GM18861 (cell line): ENCODE measurements around the gene MRM1.

Experiments
- ATAC-seq: cut with Tn5 transposase; IDR thresholded peaks from one replicate; pipeline ENCODE4 v1.9.1; 2021; ENCODE audit not compliant: unreplicated experiment

The MRM1 gene

GRCh38 chr17:36601303-36602029, at the start of gene MRM1:
Gene MRM1 (plus strand): TSS chr17:36601583. CDS start chr17:36601811, 228 bp downstream.
- peak; percentile 59 for ATAC-seq

GRCh38 chr17:36553459-36553858, 47.9 kb upstream of the MRM1 start:
- no peak for ATAC-seq

GRCh38 chr17:36566081-36566480, 35.3 kb upstream of the MRM1 start:
- ATAC-seq, result no peak

- no peak for ATAC-seq
Measured at GRCh38 chr17:36575028-36575427, 26.4 kb upstream of the MRM1 start.

- no peak for ATAC-seq
Measured at GRCh38 chr17:36576793-36577192, 24.6 kb upstream of the MRM1 start.

GRCh38 chr17:36578671-36579070, 22.7 kb upstream of the MRM1 start:
- no peak for ATAC-seq

GRCh38 chr17:36583787-36584186, 17.6 kb upstream of the MRM1 start:
- no peak for ATAC-seq

- no peak for ATAC-seq
Measured at GRCh38 chr17:36586138-36586537, 15.2 kb upstream of the MRM1 start.

- no peak for ATAC-seq
Measured at GRCh38 chr17:36590082-36590481, 11.3 kb upstream of the MRM1 start.

GRCh38 chr17:36591434-36592315, 9.7 kb upstream of the MRM1 start, which contains the start of gene DHRS11:
Gene DHRS11 (plus strand): TSS chr17:36591879. CDS start chr17:36592010, 131 bp downstream.
- ATAC-seq, result peak; percentile 65

- no peak for ATAC-seq
Measured at GRCh38 chr17:36592316-36592715, 9.1 kb upstream of the MRM1 start.

- ATAC-seq, result no peak
Measured at GRCh38 chr17:36592716-36593321, 8.6 kb upstream of the MRM1 start.

- ATAC-seq, result no peak
Measured at GRCh38 chr17:36593656-36594316, 7.6 kb upstream of the MRM1 start.

- no peak for ATAC-seq
Measured at GRCh38 chr17:36594626-36595401, 6.6 kb upstream of the MRM1 start.

GRCh38 chr17:36597226-36597625, 4.2 kb upstream of the MRM1 start:
- ATAC-seq, result no peak

- ATAC-seq, result no peak
Measured at GRCh38 chr17:36597866-36598777, 3.3 kb upstream of the MRM1 start.

- no peak for ATAC-seq
Measured at GRCh38 chr17:36598951-36599401, 2.4 kb upstream of the MRM1 start.

GRCh38 chr17:36599546-36600250, 1.7 kb upstream of the MRM1 start:
- no peak for ATAC-seq

GRCh38 chr17:36600465-36600864, 918 bp upstream of the MRM1 start:
- no peak for ATAC-seq
